ENCODE data around the gene RASIP1.
"Not testable (repeated sequence)": the region's sequence is repeated elsewhere in the genome, so short reads cannot be mapped to it uniquely, and the experiment has no call there.

Gene RASIP1

DNA sequence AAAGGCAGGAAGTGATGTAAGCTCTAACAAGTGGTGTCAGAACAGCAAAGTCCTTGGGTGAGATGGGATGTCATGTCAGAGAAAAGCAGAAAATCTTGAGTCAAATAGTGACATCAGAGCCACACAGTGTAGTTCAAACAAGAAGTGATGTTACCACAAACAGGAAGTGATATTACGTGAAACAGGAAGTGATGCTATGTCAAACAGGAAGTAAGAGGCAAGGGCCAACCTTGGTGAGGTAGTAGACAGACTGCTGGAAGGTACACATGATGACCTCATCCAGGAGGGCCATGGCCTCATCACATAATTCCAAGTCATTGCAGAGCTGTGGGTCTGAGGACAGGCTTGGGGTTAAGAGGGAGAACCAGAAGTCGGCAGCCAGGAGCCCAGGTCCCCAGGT, 13.9 kb downstream of the RASIP1 start:
- H3K36me3 ChIP-seq (ENCODE audit: control insufficient read depth, insufficient read depth, low read length) = peaks cover 11% of the 10 kb centered on the region
- H3K27ac ChIP-seq (ENCODE audit: low read depth, low read length, severe bottlenecking) = no peak overlapping the region
- no peak overlapping the region for H3K4me3 ChIP-seq (ENCODE audit: extremely low read depth, insufficient read depth, low read length, poor library complexity, severe bottlenecking)
- no peaks in the 10 kb centered on the region for H3K4me1 ChIP-seq (ENCODE audit: control insufficient read depth, insufficient read depth, low read length, poor library complexity, severe bottlenecking)
- no peaks in the 10 kb centered on the region for H3K9me3 ChIP-seq (ENCODE audit: control insufficient read depth, low read length)
- 78 to 100% methylated on average over 1 to 2 of the region's 2 CpGs for WGBS, 2 experiments (ENCODE audit: insufficient coverage in 2 of 2)

DNA sequence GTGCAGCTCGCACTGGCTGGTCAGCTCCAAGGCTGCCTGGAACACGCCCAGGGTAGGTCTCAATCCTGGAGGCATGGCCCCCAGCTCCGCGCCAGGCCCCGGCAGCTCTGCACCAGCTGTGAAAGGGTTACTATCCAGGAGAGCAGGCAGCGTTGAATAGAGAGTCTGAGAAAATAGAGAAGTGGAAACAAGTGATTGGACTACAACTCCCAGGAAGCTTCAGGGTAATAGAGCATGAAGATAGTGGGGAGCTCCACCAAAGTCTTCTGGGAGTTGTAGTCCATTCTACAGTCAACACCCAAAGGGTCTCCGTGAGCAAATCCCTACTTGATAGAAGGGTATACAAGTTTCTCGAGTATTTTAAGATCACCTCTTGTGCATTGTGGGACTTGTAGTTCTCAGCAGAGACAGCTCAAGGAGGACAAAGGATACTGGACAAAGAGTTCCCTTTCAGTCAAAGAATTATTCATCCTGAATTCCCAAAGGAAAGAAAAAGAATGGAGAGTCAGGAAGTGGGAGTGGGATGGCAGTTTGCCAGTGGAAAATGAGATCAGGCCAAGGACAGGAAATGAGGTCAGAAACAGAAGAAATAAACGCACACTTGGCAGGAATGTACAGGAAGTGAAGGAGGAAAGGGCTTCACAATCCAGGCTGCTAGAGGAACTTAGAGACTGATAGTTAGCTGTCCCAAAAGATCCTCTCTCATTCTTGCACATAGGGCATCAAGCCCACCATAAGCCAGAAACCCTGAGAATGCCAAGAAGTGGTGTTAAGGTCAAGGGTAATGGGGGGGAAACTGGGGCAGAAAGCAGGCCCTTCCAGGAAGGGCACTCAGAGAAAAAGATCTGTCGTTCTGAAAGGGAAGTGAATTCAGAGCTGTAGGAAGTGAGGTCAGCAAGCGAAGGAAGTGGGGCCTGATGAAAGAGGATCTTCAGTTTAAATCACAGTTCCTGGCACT, 15.3 kb downstream of the RASIP1 start:
- WGBS, 2 experiments (ENCODE audit: insufficient coverage in 2 of 2) = 62 to 71% methylated on average over 8 of the region's 11 CpGs
- Histone ChIP-seq H3K4me3 (ENCODE audit: extremely low read depth, insufficient read depth, low read length, poor library complexity, severe bottlenecking) (no peak overlapping the region), H3K9me3 (ENCODE audit: control insufficient read depth, low read length) (no peaks in the 10 kb centered on the region), H3K4me1 (ENCODE audit: control insufficient read depth, insufficient read depth, low read length, poor library complexity, severe bottlenecking) (peaks cover 3% of the 10 kb centered on the region), H3K27ac (ENCODE audit: low read depth, low read length, severe bottlenecking) (peak overlapping the region; percentile 58), H3K36me3 (ENCODE audit: control insufficient read depth, insufficient read depth, low read length) (peaks cover 6% of the 10 kb centered on the region)

DNA sequence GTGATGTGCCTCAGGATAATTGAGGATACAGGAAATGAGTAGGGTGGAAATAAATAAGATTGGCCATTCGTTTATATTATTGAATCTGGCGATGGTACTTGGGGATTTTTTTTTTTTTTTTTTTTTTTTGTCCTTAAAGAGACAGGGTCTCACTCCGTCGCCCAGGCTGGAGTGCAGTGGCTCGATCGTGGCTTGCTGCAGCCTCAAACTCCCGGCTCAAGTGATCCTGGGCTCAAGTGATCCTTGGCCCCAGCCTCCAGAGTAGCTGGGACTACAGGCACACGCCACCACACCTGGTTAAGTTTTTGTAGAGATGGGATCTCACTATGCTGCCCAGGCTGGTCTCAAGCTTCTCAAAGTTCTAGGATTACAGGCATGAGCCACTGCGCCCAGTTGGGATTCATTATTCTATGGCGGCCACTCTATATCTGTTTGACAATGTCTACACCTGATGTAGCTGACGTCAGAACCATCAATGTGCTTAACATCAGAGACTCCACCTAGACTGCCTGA, 18.2 kb downstream of the RASIP1 start:
- 94 to 96% methylated on average over 11 of the region's 11 CpGs for WGBS, 2 experiments (ENCODE audit: insufficient coverage in 2 of 2)
- peaks cover 11% of the 10 kb centered on the region for H3K4me1 ChIP-seq (ENCODE audit: control insufficient read depth, insufficient read depth, low read length, poor library complexity, severe bottlenecking)
- no peak overlapping the region for H3K4me3 ChIP-seq (ENCODE audit: extremely low read depth, insufficient read depth, low read length, poor library complexity, severe bottlenecking)
- no peaks in the 10 kb centered on the region for H3K9me3 ChIP-seq (ENCODE audit: control insufficient read depth, low read length)
- no peak overlapping the region for H3K27ac ChIP-seq (ENCODE audit: low read depth, low read length, severe bottlenecking)
- peaks cover 6% of the 10 kb centered on the region for H3K36me3 ChIP-seq (ENCODE audit: control insufficient read depth, insufficient read depth, low read length)

DNA sequence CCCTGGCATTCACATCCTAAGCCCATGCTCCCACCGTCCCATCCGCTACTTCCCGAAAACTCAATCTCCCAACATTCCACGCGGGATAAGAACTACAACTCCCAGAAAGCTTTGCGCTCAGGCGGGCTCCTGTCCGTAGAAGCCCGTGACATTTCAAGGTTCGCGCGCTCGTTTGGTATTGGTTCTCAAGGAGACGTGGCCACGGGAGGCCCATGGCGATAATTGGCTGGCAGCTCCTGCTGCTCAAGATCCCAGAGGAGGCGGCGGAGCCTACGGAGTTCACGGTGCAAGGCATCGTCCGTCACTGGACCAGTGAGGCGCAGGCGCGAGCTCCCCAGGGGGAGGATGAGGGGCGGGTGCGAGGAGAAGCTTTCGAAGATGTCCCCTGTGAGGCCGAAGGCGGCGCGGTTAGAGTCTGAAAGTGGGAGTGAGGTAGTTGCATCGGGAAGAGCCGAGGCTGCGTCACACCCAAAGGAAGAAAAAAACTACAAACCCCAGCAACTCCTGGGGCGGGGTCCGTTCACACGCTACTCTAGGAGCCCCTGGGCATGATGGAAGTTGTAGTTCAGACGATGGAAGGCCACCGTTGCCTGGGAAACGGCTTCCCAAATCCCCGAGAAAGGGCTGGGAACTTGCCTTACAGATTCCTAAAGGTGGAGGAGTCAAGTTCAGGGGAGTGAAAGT, 19.7 kb downstream of the RASIP1 start:
- H3K9me3 ChIP-seq (ENCODE audit: control insufficient read depth, low read length) = no peaks in the 10 kb centered on the region
- no peaks in the 10 kb centered on the region for H3K36me3 ChIP-seq (ENCODE audit: control insufficient read depth, insufficient read depth, low read length)
- 1 to 4% methylated on average over 36 to 40 of the region's 42 CpGs for WGBS, 2 experiments (ENCODE audit: insufficient coverage in 2 of 2)
- H3K4me1 ChIP-seq (ENCODE audit: control insufficient read depth, insufficient read depth, low read length, poor library complexity, severe bottlenecking) = peaks cover 18% of the 10 kb centered on the region
- H3K4me3 ChIP-seq (ENCODE audit: extremely low read depth, insufficient read depth, low read length, poor library complexity, severe bottlenecking) = peak overlapping the region; percentile 51
- H3K27ac ChIP-seq (ENCODE audit: low read depth, low read length, severe bottlenecking) = peak overlapping the region; percentile 83

DNA sequence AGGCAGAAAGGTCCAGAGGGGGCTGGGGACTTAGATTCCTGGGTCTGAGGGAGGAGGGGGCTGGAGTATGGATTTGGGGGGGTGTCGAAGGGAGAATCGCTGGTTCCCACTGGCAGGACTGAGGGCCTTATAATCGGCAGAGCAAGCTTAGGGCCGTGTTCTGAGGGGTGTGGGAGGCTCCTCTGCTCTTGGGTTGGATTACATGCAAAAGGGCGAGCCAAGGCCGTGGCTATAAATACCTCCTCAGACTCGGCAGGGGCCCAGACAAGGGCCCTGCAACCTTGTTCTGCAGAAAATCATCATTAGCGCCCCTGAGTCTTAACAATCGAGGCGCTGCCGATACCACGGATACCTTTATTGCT, 20.2 kb downstream of the RASIP1 start:
- H3K4me3 ChIP-seq (ENCODE audit: extremely low read depth, insufficient read depth, low read length, poor library complexity, severe bottlenecking) = peak overlapping the region; percentile 51

DNA sequence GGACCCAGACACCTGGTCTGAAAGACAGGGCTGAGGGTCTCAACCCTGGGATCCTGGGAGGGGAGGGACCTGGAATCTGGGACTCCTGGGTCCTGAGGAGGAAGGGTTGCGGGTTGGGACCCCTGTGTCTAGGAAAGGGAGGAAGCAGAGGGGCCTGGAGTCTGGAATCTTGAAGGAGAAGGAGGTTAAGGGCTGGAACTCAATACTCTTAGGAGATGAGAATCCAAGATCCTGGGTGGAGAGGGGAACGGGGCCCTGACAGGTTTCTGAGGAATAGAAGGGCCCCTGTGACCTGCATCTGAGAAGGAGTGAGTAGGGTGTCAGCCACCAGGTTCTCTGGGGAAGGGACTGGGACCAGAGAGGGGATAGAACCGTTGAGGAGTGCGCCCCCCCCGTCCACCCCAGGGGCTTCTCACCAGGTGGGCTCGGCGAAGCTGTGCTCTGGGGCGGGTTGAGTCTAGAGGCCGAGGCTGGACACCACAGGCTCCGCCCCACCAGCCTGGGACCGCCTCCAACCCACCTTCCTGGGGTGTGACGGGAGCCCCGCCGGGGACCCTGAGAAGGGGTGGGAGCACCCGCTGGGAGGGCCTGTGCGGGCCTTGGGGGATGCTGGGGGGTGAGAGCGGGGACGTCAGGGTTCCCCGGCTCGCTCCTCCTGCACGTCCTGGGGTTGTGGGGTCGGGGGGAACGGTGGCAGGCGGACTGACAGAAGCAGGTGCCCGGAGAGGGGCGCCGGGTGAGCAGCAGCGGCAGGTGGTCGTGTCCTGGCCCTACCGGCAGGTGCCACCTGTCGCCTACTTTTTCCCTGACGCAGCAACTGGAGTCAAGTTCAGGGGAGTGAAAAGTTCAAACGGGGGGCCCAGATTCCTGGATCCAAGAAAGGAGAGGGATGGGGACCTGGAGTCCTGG, 20.9 kb downstream of the RASIP1 start, which contains the start of gene MAMSTR:
MAMSTR (minus strand) TSS at position 463 of the 909 bp plus-strand sequence. CDS start 694 bp downstream, outside the sequence.
- Histone ChIP-seq H3K4me1 (ENCODE audit: control insufficient read depth, insufficient read depth, low read length, poor library complexity, severe bottlenecking) (peaks cover 22% of the 10 kb centered on the region), H3K9me3 (ENCODE audit: control insufficient read depth, low read length) (no peaks in the 10 kb centered on the region), H3K4me3 (ENCODE audit: extremely low read depth, insufficient read depth, low read length, poor library complexity, severe bottlenecking) (peak within 1 kb of the TSS; percentile 51), H3K36me3 (ENCODE audit: control insufficient read depth, insufficient read depth, low read length) (no peaks in the 10 kb centered on the region), H3K27ac (ENCODE audit: low read depth, low read length, severe bottlenecking) (peak within 1 kb of the TSS; percentile 83)
- WGBS, 2 experiments (ENCODE audit: insufficient coverage in 2 of 2) = 85 to 90% methylated on average over 15 to 25 of the region's 33 CpGs

More for the DNA sequence above, 20.2 kb downstream of the RASIP1 start:
- 27 to 34% methylated on average over 10 of the region's 12 CpGs for WGBS, 2 experiments (ENCODE audit: insufficient coverage in 2 of 2)
- Histone ChIP-seq H3K27ac (ENCODE audit: low read depth, low read length, severe bottlenecking) (no peak overlapping the region), H3K4me1 (ENCODE audit: control insufficient read depth, insufficient read depth, low read length, poor library complexity, severe bottlenecking) (peaks cover 18% of the 10 kb centered on the region), H3K9me3 (ENCODE audit: control insufficient read depth, low read length) (no peaks in the 10 kb centered on the region), H3K36me3 (ENCODE audit: control insufficient read depth, insufficient read depth, low read length) (no peaks in the 10 kb centered on the region)

DNA sequence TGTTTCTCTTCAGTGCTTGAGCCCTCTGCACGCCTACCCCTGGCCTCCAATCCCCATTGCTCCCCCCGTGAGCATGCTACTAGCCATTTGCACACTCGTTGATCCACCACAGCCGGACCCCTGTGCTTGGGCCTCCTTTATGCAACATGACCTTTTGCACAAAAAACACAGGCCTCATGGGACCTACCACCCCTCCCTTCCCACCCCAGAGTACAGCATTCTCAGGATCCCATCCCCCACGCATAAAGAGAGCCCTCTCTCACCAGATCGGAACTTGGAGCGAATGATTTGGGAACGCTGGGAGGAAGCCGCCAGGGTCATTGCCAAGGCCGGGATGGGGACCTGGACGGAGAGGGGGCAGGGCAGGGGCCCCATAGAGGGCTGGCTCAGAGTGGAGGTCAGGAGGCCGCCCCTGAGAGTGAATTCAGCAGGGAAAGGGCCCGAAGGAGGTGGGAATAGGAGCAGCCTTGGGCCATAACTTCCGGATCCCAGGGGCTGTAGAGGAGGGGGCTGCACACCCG, 21.6 kb downstream of the RASIP1 start:
- H3K9me3 ChIP-seq (ENCODE audit: control insufficient read depth, low read length) = no peaks in the 10 kb centered on the region
- H3K4me3 ChIP-seq (ENCODE audit: extremely low read depth, insufficient read depth, low read length, poor library complexity, severe bottlenecking) = no peak overlapping the region
- WGBS, 2 experiments (ENCODE audit: insufficient coverage in 2 of 2) = 57 to 71% methylated on average over 13 to 14 of the region's 15 CpGs
- H3K4me1 ChIP-seq (ENCODE audit: control insufficient read depth, insufficient read depth, low read length, poor library complexity, severe bottlenecking) = peaks cover 22% of the 10 kb centered on the region
- no peak overlapping the region for H3K27ac ChIP-seq (ENCODE audit: low read depth, low read length, severe bottlenecking)
- H3K36me3 ChIP-seq (ENCODE audit: control insufficient read depth, insufficient read depth, low read length) = no peaks in the 10 kb centered on the region

DNA sequence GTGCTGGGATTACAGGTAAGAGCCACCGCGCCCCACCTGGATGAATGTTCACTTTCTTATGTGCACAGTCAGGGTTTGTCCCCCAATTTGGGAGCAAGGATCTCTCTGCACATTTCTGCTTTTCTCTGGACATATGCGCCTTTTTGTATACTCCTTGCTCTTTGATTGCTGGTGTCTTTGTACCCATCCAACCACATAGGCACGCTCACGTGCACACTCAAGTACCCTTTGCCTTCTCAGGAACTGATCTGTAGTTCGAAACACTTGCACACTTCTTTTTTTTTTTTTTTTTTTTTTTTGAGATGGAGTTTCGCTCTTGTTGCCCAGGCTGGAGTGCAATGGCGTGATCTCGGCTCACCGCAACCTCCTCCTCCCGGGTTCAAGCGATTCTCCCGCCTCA, 22.3 kb downstream of the RASIP1 start:
- not testable (repeated sequence) for H3K9me3 ChIP-seq (ENCODE audit: control insufficient read depth, low read length); H3K36me3 ChIP-seq (ENCODE audit: control insufficient read depth, insufficient read depth, low read length); H3K27ac ChIP-seq (ENCODE audit: low read depth, low read length, severe bottlenecking); H3K4me3 ChIP-seq (ENCODE audit: extremely low read depth, insufficient read depth, low read length, poor library complexity, severe bottlenecking)
- 88 to 97% methylated on average over 8 to 9 of the region's 13 CpGs for WGBS, 2 experiments (ENCODE audit: insufficient coverage in 2 of 2)
- H3K4me1 ChIP-seq (ENCODE audit: control insufficient read depth, insufficient read depth, low read length, poor library complexity, severe bottlenecking) = peaks cover 25% of the 10 kb centered on the region

DNA sequence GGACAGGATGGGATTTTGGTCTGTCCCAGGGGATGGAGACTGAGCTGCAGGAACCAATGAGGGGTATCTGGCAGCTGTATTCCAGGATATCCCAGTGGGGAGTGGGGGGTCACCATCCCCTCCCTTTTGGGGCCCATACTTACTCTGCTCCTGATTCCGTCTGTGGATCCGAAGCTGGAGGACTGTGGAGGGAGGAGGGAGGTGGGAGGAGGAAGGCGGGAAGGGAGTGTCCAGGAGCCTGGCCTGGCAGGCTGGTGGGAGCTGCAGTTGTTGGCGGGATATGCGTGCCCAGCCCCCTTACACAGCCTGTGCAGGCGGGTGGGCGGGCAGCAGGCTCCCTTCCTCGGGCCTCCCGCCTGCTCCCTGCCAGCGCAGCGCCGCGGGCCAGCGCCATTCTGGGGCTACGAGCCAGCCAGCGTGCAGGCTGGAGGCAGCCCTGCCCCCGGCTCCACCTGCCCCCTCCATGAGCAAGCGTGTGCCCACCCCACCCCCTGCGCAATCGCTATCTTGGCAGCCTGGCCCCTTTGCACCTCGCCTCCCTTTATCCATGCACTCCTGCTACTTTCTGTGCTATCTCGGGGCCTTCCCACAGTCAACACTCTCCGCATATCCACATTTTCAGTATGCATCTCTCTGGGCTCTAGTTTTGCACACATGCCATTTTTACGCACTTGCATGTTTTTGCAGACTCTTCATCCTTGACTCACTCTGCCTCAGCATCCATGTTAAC, 23.7 kb downstream of the RASIP1 start:
- peak overlapping the region; percentile 29 for H3K27ac ChIP-seq (ENCODE audit: low read depth, low read length, severe bottlenecking)
- H3K4me1 ChIP-seq (ENCODE audit: control insufficient read depth, insufficient read depth, low read length, poor library complexity, severe bottlenecking) = peaks cover 30% of the 10 kb centered on the region
- H3K4me3 ChIP-seq (ENCODE audit: extremely low read depth, insufficient read depth, low read length, poor library complexity, severe bottlenecking) = peak overlapping the region; percentile 5
- no peaks in the 10 kb centered on the region for H3K36me3 ChIP-seq (ENCODE audit: control insufficient read depth, insufficient read depth, low read length)
- H3K9me3 ChIP-seq (ENCODE audit: control insufficient read depth, low read length) = no peaks in the 10 kb centered on the region
- whole genome bisulfite sequencing, 2 experiments (ENCODE audit: insufficient coverage in 2 of 2) = 27 to 33% methylated on average over 14 to 16 of the region's 24 CpGs
